GM21717 (cell line): ENCODE results near the gene FANCE.
A peak's percentile ranks its signal among the peaks of the same experiment; 100 is the strongest.

ENCODE experiments used
- ATAC-seq: cut with Tn5 transposase; IDR thresholded peaks from one replicate; pipeline ENCODE4 v1.9.1; 2021; ENCODE audit warnings: mild to moderate bottlenecking, moderate library complexity; ENCODE audit not compliant: unreplicated experiment

Gene FANCE, protein sequence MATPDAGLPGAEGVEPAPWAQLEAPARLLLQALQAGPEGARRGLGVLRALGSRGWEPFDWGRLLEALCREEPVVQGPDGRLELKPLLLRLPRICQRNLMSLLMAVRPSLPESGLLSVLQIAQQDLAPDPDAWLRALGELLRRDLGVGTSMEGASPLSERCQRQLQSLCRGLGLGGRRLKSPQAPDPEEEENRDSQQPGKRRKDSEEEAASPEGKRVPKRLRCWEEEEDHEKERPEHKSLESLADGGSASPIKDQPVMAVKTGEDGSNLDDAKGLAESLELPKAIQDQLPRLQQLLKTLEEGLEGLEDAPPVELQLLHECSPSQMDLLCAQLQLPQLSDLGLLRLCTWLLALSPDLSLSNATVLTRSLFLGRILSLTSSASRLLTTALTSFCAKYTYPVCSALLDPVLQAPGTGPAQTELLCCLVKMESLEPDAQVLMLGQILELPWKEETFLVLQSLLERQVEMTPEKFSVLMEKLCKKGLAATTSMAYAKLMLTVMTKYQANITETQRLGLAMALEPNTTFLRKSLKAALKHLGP

DNA sequence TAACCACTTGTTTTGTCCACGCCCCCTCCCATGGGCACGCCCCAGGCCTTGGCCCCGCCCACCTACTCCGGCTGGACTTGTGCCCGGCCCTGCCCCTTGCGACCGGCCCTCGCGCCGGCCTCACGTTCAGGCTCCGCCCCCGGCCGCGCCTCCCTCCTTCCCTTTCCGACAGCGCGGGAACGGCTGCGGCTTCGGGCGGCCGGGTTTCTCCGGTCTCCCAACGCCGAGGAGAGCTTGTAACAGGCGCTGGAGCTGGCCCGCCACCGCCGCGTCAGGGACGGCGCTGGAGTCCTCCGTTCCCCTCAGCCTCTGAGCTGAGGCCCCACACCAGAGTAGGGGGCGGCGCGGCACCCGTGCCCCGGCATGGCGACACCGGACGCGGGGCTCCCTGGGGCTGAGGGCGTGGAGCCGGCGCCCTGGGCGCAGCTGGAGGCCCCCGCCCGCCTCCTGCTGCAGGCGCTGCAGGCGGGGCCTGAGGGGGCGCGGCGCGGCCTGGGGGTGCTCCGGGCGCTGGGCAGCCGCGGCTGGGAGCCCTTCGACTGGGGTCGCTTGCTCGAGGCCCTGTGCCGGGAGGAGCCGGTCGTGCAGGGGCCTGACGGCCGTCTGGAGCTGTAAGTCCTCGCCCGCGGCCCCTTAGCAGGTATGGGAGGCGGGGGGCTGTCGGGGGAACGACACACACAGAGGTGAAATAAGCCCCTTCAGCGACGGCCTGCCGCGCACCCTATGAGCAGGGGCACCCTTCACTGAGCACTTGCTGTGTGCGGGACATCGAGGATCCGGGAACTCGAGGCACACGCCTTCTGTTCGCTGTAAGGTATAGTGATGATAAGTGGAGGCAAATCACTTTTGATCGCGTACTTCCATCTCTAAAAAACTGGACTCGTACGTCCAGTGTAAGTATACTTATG lies at the start of gene FANCE:
Gene FANCE (plus strand): TSS at position 156 of the 908 bp plus-strand sequence. CDS start 208 bp downstream, at position 364.
- ATAC-seq, result peak; percentile 84

DNA sequence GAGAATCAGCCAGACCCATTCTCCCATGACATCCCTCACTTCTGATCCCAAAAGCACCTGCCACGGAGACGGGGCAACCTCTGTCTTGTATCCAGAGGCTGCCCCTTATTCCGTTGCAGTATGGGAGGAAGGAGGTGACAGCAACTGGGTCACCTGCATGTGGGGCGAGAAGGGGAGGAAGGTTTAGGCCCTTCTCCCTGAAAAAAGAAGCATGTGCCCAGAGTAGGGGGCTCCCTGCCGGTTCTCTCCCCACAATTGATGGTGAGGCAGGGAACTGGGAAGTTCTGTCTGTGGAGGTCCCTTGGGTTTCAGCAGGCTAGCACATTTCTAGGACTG lies 49.3 kb upstream of the FANCE start:
- ATAC-seq, result no peak

GRCh38 chr6:35403544-35404442 lies 48.3 kb upstream of the FANCE start:
- no peak for ATAC-seq

DNA sequence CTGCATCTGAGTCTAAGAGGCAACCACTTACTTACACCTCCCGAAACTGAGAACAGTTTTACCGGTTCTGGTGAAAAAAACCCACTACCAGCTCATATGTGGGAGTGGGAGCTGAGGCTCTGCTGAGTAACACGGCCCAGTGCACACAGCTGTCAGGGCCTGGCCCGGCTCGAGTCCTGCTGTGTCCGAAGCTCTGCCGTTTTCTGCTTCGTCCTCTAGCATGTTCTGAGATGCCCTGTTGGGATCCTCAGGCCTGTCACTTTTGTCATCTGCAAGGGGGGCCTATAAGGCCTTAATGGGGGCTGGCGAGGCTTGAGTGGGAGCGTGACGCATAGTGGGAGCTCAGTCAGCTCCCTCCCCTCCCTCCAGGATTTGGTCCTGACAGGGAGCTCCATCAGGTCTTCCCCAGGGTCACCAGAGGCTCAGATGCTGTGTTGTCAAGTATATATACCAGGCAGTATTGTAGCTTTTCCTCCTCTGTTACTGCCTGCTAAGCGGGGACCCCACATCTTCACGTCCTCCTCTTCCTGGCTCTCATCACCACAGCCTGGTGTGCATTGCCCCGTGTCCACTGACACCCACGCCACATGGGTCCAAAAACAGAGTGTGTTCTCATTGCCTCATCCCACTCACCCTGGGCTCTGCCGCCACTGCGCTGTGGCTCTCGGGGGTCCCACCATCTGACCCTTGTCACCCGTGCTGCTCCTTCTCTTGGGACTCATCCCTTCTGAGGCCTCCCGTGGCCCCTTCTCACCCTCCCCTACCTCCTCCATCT lies 45.2 kb upstream of the FANCE start:
- no peak for ATAC-seq

GRCh38 chr6:35409245-35409644 lies 42.9 kb upstream of the FANCE start:
- ATAC-seq, result no peak

DNA sequence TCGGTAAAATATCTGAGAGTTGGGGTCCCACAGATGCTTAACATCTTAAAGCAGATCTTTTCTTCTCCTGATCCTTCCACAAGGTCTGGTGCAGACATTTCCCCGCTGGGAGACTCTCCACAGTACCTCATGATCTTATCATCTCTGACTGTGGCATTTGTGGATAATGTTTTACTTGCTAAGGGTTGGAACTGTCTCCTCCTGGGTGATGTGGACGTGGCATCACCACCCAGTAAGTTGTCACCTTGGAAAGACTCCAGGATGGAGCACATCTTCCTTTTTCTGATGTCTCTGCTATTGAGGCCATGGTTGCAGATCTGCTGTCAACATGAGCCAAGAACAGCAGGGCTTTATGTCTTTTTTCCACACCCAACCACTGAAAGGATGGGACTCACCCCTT lies 42.0 kb upstream of the FANCE start:
- ATAC-seq, result no peak

DNA sequence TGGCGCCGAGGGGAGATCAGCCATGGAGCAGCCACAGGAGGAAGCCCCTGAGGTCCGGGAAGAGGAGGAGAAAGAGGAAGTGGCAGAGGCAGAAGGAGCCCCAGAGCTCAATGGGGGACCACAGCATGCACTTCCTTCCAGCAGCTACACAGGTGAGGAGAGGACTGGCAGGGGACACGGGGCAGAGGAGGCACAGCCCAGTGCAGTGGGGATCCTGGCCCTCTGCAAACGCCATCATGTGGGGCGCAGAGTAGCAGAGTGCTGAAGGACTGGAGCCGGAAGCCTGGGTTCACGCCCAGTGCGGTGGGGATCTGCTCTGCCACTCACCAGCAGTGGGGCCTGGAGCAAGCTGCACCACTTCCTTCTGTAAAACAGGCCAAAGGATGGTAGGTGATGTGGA lies 41.1 kb upstream of the FANCE start:
- no peak for ATAC-seq

DNA sequence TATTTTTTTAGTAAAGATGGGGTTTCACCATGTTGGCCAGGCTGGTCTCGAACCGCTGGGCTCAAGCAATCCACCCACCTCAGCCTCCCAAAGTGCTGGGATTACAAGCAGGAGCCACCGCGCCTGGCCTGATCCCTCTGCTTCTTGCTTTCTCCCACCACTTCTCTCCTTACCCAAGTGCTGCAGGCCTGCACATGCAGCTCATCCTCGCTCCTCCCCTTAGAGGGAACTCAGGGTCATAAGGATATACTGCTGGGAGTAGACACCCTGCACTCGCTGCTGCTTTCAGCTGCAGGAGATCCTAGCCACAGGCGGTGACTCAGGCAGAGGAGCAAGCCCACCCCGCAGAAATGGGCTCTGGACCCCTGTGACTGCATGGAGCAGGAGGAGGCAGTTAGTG lies 40.0 kb upstream of the FANCE start:
- ATAC-seq, result no peak

DNA sequence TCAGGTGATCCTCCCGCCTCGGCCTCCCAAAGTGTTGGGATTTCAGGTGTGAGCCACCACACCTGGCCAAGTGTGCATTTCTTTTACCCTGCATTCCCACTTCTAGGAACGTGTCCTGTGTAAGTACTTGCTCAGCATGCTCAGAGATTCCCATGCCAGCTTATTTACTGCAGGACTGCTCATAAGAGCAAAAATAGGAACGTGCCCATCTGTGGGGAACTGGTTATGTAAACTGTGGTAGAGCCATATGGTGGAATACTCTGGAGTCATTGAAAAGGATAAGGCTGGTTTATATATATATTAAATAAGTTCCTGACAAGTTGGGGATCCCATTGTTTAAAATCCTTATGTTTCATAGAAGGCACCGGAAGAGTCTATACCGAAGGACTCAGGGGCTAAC lies 38.2 kb upstream of the FANCE start:
- ATAC-seq, result no peak

DNA sequence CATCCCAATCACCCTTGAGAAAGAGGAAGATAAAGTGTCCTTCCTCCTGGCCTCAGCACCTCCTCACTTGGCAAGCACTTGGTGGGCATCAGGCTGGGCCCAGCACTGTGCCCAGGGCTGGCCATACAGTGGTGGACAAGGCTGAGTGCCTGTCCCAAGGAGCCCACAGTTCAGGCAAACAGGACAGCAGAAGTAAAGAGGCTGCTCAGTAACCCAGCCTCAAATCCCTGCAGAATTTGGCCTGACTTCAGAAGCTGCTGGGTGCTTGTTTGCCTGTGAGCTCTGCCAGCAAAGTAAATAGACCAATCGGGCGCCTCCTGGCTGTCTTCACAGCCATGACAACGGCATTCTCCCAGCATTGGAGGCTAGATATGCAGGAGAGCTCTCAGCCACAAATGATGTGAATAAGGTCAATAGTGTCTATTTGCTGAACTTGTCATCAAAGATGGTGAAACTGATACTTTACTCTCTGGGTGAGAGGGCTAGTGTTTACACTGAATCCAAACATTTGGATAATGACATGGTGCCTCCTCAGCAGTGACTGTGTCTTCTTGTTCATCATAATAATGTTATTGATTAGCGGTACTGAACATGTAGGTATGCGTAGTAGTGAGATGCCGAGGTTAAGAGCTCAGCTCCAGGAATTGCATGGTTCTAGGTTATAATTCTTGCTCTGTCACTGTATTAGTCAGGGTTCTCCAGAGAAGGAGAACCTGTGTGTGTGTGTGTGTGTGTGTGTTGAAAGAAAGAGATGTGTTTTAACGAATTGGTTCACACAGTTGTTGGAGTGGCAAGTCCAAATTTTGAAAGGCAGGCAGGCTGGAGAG lies 36.9 kb upstream of the FANCE start:
- no peak for ATAC-seq

- ATAC-seq, result no peak
Observed at GRCh38 chr6:35417979-35418661, 34.0 kb upstream of the FANCE start.

DNA sequence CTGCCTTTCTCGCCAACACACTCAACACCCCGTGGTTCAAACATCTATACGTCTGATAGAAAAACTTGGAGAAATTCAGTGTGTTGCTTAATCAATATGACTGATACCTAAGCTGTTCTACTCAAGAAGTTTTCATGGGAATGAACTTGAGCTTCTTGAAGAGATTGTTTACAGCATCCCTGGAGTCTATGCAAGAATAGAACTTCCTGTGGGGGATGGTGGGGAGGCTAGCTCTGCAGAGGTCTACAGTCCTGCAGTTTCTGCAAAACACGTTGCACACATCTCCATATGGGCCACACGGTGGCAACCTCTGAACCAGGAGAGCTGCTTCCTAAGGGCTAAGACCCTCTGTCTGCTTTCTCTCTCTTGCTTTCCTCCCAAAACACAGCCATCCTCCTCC lies 32.7 kb upstream of the FANCE start:
- no peak for ATAC-seq

DNA sequence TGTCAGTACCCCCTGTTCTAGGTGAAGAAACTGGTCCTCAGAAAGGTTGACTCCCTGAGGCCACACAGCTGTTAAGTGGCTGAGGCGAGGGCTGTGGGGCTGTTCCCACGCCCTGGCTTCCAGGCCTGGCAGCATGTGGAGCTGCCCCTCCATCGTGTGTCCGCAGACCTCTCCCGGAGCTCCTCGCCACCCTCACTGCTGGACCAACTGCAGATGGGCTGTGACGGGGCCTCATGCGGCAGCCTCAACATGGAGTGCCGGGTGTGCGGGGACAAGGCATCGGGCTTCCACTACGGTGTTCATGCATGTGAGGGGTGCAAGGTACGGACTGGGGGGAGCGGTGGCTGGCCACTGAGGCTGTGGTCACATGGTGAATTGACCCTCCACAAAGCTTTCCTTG lies 32.2 kb upstream of the FANCE start:
- ATAC-seq, result no peak

DNA sequence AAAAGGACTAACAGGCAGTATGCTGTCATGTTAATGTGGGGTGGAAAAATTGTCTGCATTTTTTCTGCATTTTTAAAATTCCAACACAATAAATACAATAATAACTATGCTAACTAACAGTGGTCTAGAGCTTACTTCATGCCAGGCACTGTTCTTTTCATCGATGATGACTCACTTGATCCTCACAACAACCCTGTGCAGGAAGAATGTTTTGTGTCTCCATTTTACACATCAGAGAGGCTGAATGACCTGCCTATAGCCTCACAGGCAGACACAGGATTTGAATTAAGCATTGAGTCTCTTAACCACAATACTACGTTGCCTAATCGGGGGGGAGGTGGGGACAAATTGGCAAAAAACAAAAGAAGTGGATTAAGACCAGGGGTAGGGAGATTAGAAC lies 26.9 kb upstream of the FANCE start:
- ATAC-seq, result no peak

GRCh38 chr6:35426074-35426473 lies 26.1 kb upstream of the FANCE start:
- no peak for ATAC-seq

DNA sequence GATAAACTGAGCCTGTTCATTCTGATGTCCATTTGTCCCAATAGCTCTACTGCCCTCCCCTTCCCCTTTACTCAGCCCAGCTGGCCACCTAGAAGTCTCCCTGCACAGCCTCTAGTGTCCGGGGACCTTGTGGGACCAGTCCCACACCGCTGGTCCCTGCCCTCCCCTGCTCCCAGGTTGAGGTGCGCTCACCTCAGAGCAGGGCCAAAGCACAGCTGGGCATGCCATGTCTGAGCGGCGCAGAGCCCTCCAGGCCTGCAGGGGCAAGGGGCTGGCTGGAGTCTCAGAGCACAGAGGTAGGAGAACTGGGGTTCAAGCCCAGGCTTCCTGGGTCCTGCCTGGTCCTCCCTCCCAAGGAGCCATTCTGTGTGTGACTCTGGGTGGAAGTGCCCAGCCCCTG lies 24.7 kb upstream of the FANCE start:
- ATAC-seq, result no peak

- no peak for ATAC-seq
Observed at GRCh38 chr6:35427851-35428321, 24.3 kb upstream of the FANCE start.

- ATAC-seq, result no peak
Observed at GRCh38 chr6:35428421-35429149, 23.6 kb upstream of the FANCE start.
